ENCODE measurements around the gene DYNC1I1.

DYNC1I1 gene

DNA sequence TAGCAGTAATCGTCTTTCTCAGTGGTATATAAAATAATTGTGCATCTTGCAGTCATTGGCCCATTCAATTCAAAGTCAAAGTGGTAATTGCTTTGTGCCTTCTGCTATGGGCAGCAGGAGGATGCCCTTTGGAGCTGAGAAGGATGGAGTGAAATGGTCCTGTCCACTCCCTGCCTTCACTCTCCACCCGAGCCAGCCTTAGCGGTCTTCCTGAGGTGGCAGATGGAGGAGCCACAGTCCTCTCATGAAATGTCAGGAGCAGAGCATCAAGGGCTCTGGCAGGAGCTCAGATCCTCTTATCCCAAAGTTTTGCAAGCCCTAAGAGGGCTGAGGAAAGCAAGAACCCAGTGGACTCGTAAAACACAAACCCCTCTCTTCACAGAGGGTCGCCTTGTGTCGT, 199.4 kb downstream of the DYNC1I1 start:
- no peak for DNase-seq (ENCODE audit: low read depth)

DNA sequence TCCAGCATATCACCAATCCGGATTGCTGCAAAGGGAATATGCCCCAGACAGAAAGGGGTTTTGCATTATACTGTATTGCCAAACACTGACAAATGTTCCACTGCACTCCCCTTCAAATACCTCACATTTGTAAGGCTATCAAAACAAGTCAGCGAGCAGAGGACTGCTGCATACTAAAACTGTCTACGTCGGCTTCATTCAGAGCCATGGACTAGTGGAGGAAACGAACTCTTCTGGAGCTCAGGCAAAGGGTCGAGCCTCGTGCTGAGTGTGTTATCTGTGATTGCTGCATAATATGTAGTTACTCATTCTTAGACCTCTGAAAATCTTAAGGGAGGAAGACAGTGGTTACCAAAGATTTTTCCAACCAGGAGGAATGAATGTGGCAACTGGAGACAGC, 200.2 kb downstream of the DYNC1I1 start:
- DNase-seq (ENCODE audit: low read depth), result no peak

DNA sequence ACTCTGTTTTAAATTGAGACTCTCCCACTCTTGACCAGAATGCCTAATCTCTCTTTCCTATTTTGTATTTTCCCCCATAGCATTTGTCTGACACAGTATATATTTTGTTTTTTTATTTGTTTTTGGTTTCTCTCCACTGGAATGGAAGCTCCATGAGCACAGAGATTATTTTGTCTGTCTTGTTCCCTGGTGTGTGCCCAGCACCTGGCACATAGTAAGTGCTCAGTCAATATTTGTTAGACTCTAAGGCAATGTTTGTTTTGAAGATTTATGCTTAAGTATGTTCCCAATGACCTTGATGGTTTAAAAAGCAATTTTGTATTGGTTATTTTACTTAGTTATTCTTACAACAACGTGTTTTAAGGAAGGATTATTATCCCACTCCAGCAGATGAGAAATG, 201.8 kb downstream of the DYNC1I1 start:
- no peak for DNase-seq (ENCODE audit: low read depth)

DNA sequence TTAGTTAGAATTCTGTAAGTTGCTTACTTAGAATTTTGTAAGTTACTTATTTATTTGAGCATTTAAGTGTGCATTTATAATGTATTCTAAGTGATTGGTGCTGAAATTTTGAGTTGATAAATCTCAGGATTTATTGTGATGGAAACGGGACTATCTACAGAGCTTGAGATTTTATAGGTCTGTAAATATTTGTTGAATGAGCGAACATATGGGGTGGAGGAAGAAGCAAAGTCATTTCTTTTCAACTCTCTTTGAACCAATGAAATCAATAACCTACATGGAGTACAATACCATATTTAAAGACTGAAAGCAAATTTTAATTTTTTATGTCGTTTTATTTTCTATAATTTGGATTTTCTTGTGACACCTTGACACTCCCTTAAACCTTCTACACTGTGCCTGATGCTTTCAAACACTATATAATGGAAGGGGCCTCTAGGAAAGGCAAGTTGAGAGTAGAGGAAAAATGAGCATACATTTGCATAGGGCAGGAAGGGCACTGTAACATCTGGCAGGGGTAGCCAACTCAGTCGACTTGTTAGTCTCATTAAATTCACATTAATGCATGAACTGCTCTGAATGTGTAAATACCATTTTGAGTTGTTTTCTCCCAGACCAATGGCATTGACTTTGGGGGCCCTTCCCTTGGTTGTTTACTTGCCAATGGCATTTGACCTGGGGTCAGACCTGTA, 204.2 kb downstream of the DYNC1I1 start:
- no peak for DNase-seq (ENCODE audit: low read depth)

DNA sequence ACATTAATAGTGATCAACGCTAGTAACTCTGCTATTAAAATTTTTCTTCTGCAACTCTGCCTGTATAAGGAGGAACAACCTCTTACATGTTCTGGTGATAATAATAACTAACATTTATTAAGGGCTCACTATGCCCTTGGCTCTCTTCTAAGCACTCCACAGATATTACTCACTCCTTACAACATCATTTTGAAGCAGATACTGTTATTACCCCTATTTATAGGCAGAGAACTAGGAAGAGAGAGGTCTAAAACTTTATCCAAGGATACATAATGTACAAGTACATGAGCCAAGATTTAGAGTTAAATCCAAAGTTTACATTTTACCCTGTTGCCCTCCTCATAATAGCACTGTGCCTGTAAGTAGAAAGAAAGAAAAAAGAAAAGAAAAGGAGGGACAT, 205.6 kb downstream of the DYNC1I1 start:
- DNase-seq (ENCODE audit: low read depth), result no peak

DNA sequence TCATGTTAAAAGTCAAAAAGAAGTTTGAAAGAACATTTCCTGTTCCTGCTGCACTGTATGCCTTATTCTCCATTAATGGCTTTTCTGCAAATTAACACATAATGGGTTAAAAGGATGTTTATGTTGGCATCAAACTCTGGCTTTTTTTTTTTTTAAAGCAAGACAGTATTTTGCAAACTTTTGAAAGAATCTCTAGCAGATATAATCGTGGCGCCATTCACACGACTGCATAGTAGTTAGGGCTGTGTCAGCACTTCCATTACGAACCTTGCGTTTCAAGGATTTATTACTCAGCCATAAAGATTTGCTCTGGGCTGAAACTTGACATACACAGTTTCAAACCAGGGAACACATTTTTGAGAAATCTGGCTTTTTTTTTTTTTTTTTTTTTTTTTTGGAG, 207.8 kb downstream of the DYNC1I1 start:
- no peak for DNase-seq (ENCODE audit: low read depth)

DNA sequence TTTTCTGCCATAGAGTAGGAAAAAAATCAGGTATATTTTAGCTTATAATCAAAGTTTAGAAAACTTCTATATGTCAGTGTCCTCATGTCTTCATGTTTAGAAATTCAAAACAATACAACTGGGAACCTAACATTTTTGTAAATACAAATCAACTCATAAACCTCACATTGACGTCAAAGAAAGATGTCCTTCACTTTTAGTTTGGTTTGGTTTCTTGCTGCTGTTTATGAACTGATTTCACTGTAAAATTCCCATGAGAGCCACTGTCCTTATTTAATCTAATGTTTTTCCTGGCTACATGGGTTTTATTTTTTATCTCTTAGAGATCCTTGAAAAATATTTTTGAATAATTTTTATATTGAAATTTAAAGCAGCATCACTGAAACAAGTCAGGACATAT, 208.4 kb downstream of the DYNC1I1 start:
- no peak for DNase-seq (ENCODE audit: low read depth)

DNA sequence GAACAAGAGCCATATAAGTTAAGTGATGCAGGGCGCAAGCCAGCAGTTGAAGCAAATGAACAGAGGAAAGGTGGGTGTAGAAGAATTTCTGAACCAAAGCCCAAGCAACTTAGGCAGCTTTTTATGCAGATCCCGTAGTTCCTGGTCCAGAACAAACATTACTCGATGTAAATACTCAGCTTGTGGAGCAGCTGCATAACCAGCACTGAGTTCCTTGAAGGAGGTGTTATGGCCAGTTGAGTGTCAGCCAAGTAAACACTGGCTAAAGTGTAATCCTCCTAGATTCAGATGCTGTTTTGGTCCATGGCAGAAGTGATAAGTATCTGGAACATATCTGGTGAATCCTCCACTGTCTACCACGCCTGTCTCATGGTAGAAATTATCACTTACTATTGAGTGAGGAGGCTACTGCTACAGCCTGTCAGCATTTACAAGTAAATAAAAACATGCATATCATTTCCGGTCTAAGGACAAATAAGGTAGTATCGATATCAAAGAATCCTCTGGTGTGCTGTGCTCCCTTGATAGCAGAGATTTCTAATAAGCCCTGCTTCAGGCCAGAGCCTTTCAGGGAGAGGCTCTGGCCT, 213.9 kb downstream of the DYNC1I1 start:
- DNase-seq (ENCODE audit: low read depth), result no peak

DNA sequence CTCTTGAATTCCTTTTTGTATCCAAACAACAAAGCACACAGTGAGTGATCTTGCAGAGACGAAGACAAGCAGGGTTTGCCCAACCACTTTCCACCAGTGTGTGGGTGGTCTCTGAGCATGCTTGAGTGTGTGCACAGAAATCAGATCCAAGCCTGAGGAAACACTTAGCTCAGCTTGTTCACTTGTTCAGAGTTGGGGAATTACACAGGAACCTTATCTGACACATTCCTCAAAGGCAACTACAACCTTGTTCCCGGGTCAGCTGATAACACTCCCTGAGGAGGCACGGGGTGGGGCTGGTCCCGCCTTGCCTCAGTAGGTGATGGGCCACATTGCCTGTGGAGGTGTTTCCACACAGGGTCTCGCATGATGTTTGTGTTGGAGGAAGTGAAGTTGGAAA, 216.9 kb downstream of the DYNC1I1 start:
- DNase-seq (ENCODE audit: low read depth), result no peak

DNA sequence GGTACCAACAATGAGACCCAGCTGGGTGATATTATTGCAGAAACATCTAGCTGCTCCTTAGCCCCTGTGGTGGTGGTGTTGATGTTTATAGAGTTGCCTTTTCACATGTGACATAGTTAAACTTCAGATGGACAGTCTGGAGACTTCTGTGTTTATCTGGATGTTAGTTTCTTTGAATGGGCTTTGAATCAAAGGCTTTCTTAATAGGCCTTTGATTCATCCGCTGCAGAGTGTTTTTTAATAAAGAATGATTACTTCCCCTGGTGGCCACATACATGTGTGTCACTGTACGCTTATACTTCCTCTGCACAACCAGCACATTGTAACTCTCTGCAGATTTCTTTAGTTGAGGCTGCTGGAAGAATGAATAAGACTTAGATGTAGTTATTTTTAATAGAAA, 221.0 kb downstream of the DYNC1I1 start:
- no peak for DNase-seq (ENCODE audit: low read depth)

DNA sequence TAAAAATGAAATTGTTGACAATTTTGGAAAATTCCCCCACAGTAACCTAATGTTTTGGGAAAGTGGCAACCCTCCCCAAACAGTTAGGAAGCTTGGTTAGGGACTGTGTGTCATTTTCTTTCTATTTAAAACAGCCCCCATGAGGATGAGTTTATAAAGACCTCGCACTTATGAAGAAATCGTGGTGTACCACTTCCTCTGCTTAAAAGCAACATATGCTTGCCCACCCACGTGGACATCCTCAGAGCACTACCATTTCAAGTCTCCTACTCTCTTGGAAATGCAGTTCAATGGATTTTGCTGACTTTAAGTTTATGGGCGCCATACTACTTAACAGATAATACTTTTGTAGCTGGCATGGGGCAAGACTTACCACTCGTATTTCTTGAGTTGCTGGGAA, 223.8 kb downstream of the DYNC1I1 start:
- no peak for DNase-seq (ENCODE audit: low read depth)

DNA sequence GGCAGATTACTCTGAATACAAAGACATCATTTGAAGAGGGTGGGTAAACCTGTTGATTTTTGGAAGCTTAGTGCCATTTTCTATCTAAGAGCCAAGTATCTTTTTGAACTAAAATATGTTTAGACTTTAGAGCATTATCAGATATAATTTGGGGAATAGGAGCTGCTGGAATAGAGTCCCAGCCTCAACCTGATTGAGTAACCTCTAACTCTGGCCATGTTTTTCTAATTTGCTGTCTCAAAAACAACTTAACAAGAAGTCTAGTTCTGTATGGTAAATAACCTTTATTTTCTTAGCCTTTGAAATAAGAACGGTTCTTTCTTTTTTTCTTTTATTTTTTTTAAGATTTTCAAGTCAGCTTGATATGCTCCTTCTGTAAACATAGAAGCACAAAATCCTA, 224.5 kb downstream of the DYNC1I1 start:
- DNase-seq (ENCODE audit: low read depth), result peak; percentile 7

DNA sequence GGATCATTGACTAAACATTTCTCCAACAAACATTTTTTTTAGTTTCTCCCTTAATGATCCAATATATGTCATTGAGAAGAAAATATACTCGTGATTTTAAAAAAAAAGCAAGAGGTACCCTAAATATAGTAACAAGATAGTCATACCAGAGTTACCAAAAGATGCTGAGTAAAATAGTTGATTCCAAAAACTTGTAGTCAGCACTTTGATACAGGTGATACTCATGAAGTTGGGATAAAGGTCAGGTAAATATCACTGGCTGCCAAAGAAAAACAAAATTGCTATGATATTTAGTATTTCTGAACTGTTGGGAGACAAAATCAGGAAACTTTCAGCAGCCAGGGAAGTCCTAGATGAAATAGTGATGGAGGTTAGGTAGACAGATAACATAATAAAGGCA, 225.3 kb downstream of the DYNC1I1 start:
- DNase-seq (ENCODE audit: low read depth), result no peak

DNA sequence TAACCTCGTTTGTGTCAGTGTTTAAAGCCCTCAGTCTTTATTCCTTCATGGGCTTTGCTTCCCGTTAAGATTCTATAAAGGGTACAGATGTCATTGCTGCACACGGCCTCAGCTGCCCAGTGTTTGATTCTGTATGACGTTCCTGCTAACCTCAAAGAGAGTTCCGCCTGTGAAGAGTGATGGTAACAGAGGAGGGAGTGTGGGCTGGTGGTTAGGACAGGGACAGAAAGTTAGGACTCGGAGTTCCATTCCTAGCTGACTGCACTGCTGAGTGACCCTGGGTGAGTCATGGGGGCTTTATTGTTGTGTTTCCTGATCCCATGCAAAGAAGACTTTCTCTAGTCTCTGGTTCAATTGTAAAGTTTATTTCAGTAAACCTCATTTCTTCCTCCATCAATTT, 227.1 kb downstream of the DYNC1I1 start:
- DNase-seq (ENCODE audit: low read depth), result no peak

DNA sequence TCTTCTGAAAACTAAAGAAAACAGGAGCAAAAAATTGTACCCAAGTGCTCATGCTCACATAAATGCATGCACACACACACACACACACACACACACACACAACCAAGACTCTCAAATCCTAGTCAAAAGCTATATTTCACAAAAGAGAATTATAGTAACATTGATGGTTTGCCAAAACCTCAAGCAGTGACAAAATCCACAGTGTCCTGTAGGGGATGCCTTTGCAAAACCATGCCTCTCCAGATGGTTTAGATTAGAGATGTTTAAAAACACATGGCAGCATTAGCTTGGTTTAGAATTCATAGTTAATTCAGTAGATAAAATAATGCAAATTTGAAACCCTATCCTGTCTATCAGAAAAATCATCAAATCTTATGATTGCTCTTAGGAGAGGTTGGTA, 232.2 kb downstream of the DYNC1I1 start:
- peak; percentile 86 for DNase-seq (ENCODE audit: low read depth)

DNA sequence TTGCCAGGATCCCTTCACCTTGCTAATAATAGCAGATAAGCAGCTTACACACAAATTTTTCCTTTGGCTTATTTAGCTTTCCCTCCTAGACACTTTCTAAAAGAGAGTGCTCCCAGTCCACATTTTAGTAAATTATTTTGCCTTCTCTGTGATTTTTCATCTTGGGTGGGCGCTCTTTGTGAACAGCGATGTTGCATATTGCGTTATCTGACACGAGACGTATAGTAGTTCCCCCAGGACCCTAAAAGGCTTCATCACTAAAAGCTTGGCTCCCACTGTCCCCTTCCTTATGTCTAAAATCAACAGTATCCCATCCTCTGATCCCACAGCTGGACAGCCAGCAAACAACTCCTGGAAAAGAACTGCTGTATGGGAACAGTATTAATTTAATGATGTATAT, 232.9 kb downstream of the DYNC1I1 start:
- no peak for DNase-seq (ENCODE audit: low read depth)

DNA sequence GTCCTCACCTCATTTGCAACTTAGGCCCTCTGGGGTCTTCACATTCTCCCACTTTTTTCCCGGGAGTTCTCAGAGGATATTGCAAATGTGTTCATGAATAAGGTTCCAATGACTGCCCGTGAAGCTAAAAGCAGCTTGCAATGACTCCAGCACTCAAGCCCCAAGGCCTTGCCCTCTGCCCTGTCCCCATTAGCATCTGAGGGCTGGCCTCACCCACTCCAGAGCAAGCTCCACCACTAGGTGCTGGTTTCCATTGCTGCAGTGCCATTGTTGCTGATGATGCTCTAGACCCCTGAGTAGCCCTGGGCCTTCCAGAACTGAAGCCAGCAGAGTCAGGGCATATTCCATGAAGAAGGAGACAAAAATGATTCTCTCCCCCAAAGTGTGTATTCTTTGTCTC, 236.8 kb downstream of the DYNC1I1 start:
- no peak for DNase-seq (ENCODE audit: low read depth)

DNA sequence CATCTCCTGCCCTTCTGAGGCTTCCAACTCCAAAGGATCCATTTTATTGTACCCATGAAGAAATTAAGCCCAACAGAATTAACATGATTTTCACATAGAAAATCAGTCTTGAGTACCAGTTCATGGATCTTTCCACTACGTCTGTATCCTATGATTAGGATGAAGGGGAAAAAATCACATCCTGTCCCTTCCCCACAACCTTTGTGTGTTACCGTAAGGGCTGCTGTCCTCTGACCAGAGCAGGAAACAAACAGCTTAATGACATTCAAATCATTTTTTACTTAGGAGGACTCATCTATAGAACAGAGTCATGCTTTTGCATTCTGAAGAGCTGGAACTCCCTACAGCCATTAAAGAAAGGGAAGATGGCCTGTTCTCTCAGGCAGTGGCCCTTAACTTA, 241.5 kb downstream of the DYNC1I1 start:
- DNase-seq (ENCODE audit: low read depth), result no peak

DNA sequence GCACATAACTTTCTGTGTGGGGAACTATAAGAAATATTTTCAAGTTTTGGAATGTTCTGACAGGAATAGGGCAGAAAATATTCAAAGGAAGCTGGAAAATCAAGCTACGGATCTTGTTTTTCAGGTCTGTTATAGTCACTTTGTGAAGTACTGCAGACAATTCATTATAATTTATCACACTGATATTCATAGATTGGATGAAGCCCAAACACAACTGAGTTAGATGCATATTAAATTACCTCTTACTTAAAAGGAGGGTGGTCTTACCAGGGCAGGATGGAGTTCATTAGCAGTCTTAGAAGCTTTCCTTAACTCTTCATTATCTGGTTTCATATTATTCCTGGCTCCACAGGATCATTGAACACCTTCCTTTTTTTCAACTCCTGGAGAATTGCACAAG, 242.3 kb downstream of the DYNC1I1 start:
- no peak for DNase-seq (ENCODE audit: low read depth)

DNA sequence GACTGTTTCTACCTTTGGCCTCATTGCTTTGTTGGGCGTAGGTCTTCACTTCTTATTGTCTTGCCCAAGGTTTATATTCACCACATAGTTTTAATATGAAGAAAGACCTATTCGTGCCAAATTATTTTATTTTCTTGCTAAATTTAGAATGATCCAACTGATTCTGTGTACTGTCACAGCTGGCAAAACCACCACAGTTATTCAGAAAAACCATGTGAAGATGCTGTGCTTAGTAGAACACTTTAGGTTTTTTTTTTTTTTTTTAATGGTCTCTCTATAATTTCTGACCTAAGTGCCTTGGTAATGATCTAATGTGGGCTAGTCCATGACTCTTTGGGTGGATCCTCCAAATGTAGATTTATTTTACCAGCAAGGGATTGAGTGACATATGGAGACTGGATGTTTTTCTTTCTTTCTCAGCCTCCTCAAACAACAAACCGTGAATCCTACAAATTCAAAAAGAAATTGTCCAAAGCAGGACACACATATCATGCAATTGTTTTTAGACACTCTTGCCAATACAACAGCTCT, 243.8 kb downstream of the DYNC1I1 start:
- DNase-seq (ENCODE audit: low read depth), result no peak

DNA sequence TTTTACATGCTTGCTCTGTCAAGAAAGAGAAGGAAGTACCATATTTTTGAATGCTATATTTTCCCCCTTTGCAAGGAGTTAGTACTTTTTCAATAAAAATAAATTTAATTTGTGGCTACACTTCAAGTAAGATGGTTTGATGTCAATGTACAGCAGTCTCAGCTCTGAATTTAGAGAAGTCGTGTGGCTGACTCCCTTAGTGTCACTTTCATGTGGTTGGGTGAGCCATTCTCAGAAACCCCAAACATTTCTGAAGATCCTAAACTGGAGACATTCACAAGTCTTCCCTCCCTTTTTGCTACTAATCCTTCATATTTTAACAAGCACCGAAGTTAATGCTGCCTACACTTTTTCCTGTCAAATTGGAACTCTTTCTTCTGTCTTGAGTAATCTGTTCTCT, 244.4 kb downstream of the DYNC1I1 start:
- no peak for DNase-seq (ENCODE audit: low read depth)

DNA sequence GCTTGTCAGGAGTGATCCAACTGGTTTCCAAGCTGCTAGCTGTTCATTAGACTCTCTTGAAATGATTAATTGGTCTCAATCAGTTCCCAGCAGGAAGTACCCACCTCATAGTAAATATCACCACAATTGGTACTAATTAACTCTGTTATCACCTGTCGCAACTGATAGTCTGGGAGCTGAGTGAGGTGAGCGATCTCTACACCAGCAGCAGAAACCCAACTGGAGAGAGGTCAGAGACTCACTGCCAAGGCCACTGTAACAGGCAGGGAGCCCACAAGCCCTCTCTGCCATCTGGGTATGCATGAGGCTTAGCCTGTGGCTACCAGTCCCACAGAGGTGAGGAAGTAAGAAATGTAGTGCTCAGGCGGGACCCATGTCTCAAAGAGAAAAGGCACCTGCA, 245.5 kb downstream of the DYNC1I1 start:
- DNase-seq (ENCODE audit: low read depth), result no peak

DNA sequence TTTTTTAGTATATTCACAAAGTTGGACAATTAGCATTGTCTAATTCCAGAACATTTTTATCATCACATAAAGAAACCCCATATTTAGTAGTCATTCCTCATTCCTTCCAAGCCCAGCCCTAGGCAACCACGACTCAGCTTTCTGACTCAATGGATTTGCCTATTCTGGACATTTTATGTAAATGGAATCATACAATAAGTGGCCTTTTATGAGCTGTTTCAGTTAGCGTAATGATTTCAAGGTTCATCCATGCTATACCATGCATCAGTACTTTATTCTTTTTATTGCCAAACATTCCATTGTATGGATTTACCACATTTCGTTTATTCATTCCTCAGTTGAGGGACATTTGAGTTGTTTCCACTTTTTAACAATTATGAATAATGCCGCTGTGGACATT, 249.2 kb downstream of the DYNC1I1 start:
- DNase-seq (ENCODE audit: low read depth), result no peak

DNA sequence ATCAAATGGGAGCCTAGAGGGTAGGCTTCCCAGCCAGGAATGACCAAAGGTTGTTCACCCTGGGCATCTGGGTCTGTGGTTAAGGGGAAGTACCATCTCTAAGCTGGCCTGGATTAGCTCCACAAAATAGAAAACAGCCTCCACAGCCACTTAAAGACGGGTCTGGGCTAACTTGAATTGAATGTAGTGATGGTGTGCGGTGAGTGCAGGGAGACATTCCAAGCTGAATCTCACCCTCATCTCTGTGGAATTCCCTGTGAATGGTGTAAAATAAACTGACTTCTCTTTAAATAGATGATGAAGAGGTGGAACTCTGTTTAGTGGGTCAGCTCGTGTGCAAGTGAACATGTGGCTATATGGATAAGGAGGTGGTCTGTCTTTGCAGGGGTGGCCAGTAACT, 251.0 kb downstream of the DYNC1I1 start:
- DNase-seq (ENCODE audit: low read depth), result no peak

Measured in fibroblast of gingiva (primary cell).